CD4-positive, alpha-beta T cell treated with Interleukin-17A for 4 hours (primary cell): ENCODE measurements around the gene PAPSS1.
A peak's percentile ranks its signal among the peaks of the same experiment; 100 is the strongest.
"Not testable (repeated sequence)": the region's sequence is repeated elsewhere in the genome, so short reads cannot be mapped to it uniquely, and the experiment has no call there.

Experiments used
- DNase-seq: peaks from one replicate; pipeline ENCODE4 v3.0.0-alpha.2; 2020; ENCODE audit warnings: mixed read lengths

PAPSS1 gene

DNA sequence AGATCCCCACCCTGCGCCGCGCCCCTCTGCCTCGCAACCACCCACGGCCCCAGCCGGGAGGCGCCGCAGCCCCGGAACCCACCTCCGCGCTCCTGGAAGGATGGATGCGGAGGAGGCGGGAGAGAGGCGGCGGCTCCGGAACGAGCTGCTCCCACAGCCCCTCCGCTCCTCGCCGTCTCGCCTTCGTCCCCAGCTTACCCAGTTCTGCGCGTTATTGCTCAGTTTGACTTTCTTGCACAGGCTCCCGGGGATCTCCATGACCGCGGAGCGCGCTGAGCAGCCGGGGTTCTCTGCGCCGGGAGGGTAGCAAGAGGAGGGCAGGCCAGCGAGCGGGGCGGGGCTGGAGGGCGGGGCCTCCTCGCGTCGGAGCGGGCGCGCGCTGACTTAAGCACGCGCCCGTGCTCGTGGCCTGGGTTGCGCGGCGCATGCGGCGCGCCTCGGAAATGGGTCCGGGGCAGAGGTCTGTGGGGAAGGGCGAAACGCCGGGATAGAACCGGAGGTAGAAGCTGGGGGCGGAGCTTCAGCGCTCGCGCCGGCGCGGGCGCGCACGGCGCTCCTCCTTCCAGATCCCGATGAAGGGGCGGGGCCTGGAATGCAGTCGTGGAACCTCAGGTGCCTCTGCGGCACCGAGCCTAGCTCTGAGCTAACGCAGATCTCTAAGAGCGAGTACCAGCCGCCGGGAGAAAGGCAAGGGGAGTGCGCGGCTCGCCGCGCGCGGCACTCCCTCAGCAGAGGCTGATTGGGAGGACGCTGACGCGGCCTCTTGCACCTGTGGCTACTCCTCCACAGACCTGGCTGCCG lies at the start of gene PAPSS1:
Gene PAPSS1, minus strand, starts transcription at position 313 of the 801 bp plus-strand sequence. Its CDS starts 55 bp downstream, at position 258.
- peak; percentile 98 for DNase-seq

DNA sequence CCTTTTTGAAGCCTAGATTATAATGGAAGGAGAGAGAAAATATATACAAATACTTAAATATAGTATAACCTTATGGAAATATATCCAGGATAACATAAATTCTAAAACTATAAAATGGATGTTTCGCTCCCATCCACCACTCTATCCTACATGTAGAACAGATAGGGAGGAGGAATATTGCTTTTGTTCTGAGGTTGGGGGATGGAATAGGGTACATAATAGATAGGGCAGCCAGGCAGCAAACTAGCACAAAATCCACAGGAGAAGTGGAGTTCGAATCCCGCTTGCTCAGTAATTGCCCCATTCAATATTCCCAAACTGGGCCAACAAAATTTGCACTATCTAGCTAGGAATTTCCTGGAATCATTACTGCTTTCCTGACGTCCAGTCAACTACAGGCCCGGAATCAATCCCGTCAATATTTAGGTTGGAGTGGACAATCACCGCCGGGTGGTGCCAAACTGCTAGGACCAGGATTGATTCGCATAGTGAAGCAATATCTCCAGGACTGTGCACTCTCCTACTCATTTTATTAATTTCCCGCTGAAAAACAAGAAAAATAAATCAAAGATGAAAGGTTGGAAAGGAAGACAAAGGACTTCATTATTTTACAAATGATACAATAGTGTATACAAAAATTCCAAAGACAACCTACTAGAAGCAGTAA lies 40.4 kb upstream of the PAPSS1 start:
- DNase-seq: no peak

DNA sequence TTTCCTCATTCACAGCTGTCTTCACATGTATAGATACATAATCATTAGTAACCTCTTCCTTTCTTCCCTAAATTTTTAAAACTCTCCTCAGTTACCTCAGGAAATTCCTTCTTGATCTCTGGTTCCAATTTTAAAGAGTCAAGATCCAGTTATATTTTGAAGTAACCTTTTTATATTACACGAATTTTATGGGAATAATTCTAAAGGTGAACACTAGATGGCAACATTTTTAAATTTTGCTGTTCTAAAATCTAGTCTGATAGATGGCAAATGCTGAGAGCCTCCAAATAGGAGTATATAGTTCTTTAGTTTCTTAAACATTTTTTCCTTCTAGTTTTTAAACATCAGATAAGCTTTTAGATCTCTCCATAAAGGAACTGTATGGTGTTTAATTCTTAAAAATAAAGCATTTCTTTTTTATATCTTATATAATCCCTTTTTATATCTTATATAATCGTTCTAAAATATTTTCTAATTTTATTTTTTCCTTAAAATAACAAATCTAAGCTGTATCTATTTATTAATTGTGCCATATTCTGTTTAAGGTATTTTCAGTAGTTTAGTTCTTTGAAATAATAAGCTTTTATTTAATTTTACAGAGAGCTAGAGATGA lies 37.9 kb upstream of the PAPSS1 start:
- no peak for DNase-seq

DNA sequence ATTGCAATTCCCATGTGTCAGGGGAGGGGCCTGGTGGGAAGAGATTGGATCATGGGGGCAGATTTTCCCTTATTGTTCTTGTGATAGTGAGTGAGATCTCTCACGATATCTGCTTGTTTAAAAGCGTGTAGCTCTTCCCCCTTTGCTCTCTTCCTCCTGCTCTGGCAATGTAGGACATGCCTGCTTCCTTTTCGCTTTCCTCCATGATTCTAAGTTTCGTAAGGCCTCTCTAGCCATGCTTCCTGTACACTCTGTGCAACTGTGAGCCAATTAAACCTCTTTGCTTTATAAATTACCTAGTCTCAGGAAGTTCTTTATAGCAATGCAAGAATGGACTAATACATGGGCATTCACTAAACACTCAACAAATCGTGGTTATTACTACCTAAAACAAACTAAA lies 37.2 kb upstream of the PAPSS1 start:
- DNase-seq: no peak

DNA sequence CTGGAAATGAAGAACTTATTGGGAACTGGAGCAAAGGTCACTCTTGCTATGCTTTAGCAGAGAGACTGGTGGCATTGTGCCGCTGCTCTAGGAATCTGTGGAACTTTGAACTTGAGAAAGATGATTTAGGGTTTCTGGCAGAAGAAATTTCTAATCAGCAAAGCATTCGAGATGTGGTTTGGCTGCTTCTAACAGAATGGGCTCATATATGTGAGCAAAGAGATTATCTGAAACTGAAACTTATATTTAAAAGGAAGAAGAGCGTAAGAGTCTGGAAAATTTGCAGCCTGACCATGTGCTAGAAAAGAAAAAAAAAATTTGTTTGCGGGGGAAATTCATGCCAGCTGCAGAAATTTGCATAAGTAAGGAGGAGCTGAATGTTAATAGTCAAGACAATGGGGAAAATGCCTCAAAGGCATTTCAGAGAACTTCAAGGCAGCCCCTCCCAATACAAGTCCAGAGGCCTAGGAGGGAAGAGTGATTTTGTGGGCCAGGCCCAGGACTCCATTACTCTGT lies 35.9 kb upstream of the PAPSS1 start:
- DNase-seq: no peak

GRCh38 chr4:107751670-107752069 lies 31.6 kb upstream of the PAPSS1 start:
- no peak for DNase-seq

- no peak for DNase-seq
Observed at GRCh38 chr4:107747748-107748486, 27.9 kb upstream of the PAPSS1 start.

GRCh38 chr4:107746161-107746560 lies 26.1 kb upstream of the PAPSS1 start:
- DNase-seq: no peak

- DNase-seq: no peak
Observed at GRCh38 chr4:107744532-107744931, 24.5 kb upstream of the PAPSS1 start.

DNA sequence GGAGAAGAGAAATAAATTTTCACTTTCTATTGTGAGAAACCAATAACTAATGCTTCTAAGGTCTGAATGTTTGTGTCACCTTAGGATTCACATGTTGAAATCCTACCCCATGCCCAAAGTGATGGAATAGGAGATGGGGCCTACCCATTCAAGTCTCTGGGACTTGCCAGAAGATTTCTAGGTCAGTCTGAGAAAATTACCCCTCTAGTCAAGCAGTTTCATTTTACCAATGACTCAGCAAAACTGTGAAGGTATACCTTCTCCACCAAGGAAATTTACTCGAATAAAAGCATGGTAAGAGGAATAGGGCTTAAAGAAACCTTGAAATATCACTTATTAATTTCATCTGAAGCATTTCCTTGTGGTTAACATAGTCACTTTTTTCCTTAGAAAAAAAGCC lies 23.5 kb upstream of the PAPSS1 start:
- DNase-seq: no peak

- no peak for DNase-seq
Observed at GRCh38 chr4:107742791-107743190, 22.8 kb upstream of the PAPSS1 start.

GRCh38 chr4:107742196-107742595 lies 22.2 kb upstream of the PAPSS1 start:
- DNase-seq: no peak

GRCh38 chr4:107740950-107741701 lies 21.1 kb upstream of the PAPSS1 start:
- DNase-seq: no peak

GRCh38 chr4:107740381-107740780 lies 20.3 kb upstream of the PAPSS1 start:
- DNase-seq: no peak

DNA sequence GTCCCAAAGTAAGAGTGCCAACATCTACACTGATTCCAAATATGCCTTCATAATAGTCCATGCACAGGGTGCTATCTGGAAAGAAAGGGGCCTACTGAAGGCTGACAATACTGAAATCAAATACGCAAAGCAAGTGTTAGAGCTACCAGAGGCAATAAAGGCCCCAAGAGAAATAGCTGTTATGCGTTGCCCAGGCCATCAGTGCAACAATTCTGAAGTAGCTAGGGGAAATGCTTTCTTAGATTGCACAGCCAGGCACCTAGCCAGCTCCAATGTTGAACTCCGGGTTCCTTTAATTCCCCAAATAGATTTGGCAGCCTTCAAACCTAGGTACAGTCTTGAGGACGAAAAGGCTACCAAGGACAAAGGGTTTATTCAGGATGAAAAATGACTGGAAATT lies 17.4 kb upstream of the PAPSS1 start:
- DNase-seq: no peak

GRCh38 chr4:107736924-107737448 lies 17.0 kb upstream of the PAPSS1 start:
- DNase-seq: peak; percentile 63

DNA sequence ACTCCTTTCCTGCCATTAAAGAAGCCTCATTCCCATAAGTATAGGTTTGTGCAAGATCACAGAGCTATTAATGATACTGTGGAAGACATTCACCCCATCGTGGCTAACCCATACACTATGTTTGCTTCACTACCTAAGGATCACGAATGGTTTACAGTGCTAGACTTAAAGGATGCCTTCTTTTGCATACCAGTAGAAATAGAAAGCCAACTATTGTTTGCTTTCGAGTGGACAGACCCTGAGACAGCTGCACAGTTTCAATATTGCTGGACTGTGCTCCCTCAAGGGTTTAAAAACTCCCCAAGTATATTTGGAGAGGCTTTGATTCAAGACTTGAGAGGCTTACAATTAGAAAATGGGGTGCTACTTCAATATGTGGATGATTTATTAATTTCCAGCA lies 16.0 kb upstream of the PAPSS1 start:
- DNase-seq: no peak

- DNase-seq: no peak
Observed at GRCh38 chr4:107734120-107734519, 14.1 kb upstream of the PAPSS1 start.

- DNase-seq: no peak
Observed at GRCh38 chr4:107733431-107733925, 13.4 kb upstream of the PAPSS1 start.

- DNase-seq: not testable (repeated sequence)
Observed at GRCh38 chr4:107729050-107729449, 9.0 kb upstream of the PAPSS1 start.

- not testable (repeated sequence) for DNase-seq
Observed at GRCh38 chr4:107726131-107726925, 6.3 kb upstream of the PAPSS1 start.
